ENCODE measurements around the gene SLC23A1.
"Not testable (repeated sequence)": the region's sequence is repeated elsewhere in the genome, so short reads cannot be mapped to it uniquely, and the experiment has no call there.

Gene SLC23A1

DNA sequence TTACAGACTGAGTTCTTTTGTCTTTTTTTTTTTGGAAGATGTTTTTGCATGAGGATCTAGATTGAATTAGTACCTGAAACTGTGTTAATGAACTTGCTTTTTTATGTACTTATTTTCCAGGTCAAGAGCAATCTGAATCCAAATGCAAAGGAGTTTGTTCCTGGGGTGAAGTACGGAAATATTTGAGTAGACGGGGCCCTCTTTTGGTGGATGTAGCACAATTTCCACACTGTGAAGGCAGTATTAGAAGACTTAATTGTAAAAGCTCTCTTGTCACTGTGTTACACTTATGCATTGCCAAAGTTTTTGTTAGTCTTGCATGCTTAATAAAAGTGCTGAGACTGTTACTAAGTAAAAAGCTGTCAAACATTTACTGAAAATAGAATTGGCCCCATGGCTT lies 14.5 kb downstream of the SLC23A1 start:
- H3K4me3 ChIP-seq (ENCODE audit: low read depth, low read length), result no peak overlapping the region
- TF ChIP-seq, protein P1, sequence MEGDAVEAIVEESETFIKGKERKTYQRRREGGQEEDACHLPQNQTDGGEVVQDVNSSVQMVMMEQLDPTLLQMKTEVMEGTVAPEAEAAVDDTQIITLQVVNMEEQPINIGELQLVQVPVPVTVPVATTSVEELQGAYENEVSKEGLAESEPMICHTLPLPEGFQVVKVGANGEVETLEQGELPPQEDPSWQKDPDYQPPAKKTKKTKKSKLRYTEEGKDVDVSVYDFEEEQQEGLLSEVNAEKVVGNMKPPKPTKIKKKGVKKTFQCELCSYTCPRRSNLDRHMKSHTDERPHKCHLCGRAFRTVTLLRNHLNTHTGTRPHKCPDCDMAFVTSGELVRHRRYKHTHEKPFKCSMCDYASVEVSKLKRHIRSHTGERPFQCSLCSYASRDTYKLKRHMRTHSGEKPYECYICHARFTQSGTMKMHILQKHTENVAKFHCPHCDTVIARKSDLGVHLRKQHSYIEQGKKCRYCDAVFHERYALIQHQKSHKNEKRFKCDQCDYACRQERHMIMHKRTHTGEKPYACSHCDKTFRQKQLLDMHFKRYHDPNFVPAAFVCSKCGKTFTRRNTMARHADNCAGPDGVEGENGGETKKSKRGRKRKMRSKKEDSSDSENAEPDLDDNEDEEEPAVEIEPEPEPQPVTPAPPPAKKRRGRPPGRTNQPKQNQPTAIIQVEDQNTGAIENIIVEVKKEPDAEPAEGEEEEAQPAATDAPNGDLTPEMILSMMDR (IDR thresholded peaks at IDR 0.05; ENCODE audit: low read depth, low read length, missing control alignments), result peak; percentile 7
- DNase-seq (ENCODE audit: low read depth), result no peak

DNA sequence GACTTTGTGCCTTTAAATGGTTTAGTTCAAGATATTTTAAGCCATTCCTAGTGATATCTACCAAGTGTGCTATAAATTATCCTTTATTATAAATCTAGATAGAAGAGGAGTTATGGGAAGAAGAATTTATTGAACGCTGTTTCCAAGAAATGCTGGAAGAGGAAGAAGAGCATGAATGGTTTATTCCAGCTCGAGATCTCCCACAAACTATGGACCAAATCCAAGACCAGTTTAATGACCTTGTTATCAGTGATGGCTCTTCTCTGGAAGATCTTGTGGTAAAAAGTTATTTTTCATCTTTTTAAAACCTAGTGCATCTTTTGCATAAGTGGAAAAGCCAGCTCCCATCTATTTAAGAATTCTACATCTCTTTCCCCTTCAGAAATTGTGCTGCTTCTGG lies 18.6 kb downstream of the SLC23A1 start:
- TF ChIP-seq, protein P1 (IDR thresholded peaks at IDR 0.05; ENCODE audit: low read depth, low read length, missing control alignments), result no peak
- no peak for DNase-seq (ENCODE audit: low read depth)
- H3K4me3 ChIP-seq (ENCODE audit: low read depth, low read length), result no peak overlapping the region

DNA sequence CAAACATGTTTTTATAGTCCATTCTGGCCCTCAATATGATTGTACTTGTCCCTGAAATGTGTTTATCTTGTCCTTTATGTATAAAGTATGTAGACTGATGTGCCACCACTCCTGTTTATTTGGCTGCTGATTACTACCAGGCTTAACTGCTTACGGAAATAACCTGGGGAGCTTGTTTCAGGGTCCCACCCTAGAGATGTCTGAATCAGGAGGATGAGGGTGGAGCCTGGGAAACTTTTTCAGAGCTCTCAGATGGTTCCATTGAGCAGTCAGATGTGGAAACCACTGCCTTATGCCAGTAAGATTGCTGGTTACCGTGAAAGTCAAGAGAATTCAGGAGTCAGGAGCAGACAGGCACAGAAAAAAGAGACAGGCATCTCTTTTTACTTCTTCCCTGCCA lies 19.2 kb downstream of the SLC23A1 start:
- no peak overlapping the region for H3K4me3 ChIP-seq (ENCODE audit: low read depth, low read length)
- DNase-seq (ENCODE audit: low read depth), result no peak
- TF ChIP-seq, protein P1 (IDR thresholded peaks at IDR 0.05; ENCODE audit: low read depth, low read length, missing control alignments), result no peak

DNA sequence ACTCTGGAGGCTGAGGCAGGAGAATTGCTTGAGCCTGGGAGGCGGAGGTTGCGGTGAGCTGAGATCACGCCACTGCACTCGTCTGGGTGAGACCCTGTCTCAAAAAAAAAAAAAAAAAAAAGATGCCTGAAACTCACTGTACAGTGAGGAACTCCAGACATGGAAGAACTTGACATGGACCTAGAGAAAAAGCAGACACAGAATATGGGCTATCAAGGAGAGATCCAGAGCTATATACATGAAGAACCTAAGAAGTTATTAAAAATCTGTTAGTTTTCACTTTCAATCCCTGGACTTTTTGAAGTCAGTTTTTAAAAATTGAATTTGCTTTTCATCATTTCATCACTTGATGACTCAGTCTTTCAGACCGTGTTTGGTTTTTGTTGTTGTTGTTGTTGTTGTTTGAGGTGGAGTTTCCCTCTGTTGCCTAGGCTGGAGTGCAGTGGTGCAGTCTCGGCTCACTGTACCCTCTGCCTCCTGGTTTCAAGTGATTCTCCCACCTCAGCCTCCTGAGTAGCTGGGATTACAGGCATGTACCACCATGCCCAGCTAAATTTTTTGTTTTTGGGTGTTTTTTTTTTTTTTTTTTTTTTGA lies 21.2 kb downstream of the SLC23A1 start:
- no peak for DNase-seq (ENCODE audit: low read depth)
- H3K4me3 ChIP-seq (ENCODE audit: low read depth, low read length), result no peak overlapping the region
- TF ChIP-seq, protein P1 (IDR thresholded peaks at IDR 0.05; ENCODE audit: low read depth, low read length, missing control alignments), result no peak

DNA sequence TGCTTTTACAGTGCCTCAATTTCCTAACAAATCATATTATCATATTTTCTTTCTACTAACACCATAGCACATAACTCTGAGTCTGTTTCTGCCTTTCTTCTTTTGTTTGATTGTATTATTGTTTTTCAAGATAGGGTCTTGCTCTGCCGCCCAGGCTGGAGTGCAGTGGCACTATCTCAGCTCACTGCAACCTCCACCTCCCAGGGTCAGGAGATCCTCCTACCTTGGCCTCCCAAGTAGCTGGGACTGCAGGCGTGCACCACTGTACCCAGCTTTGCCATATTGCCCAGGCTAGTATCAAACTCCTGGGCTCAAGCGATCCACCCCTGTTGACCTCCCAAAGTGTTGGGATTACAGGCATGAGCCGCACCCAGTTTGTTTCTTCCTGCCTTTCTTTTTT lies 22.7 kb downstream of the SLC23A1 start:
- TF ChIP-seq, protein P1 (IDR thresholded peaks at IDR 0.05; ENCODE audit: low read depth, low read length, missing control alignments), result no peak
- no peak for DNase-seq (ENCODE audit: low read depth)

DNA sequence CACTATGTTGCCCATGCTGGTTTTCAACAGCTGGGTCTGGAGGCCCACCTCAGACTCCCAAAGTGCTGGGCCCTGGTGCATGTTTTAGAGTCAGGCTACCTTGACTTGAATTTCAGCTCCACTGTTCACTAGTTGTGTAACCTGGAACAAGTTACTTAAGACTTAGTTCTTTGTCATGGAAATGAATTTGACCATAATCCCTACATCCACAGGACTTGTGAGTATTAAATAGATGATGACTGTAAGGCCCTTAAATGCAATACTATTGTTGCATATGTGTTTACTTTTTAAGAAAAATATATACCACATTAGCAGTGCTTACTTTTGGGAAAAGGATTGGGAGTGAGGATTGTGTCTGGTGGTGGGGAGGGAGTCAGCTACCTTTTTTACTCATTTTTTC lies 25.0 kb downstream of the SLC23A1 start:
- TF ChIP-seq, protein P1 (IDR thresholded peaks at IDR 0.05; ENCODE audit: low read depth, low read length, missing control alignments), result no peak
- H3K4me3 ChIP-seq (ENCODE audit: low read depth, low read length), result no peak overlapping the region
- DNase-seq (ENCODE audit: low read depth), result no peak

More for the DNA sequence above, 22.7 kb downstream of the SLC23A1 start:
- H3K4me3 ChIP-seq (ENCODE audit: low read depth, low read length), result no peak overlapping the region

DNA sequence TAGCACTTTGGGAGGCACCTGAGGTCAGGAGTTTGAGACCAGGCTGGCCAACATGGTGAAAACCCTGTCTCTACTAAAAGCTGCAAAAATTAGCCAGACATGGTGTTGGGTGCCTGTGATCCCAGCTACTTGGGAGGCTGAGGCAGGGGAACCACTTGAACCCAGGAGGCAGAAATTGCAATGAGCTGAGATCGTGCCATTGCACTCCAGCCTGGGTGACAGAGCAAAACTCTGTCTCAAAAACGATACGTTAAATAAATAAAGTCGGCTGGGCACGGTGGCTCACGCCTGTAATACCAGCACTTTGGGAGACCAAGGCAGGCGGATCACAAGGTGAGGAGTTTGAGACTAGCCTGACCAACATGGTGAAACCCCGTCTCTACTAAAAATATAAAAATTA lies 27.2 kb downstream of the SLC23A1 start:
- not testable (repeated sequence) for H3K4me3 ChIP-seq (ENCODE audit: low read depth, low read length); DNase-seq (ENCODE audit: low read depth)

Measured in GM12864 (cell line).